GM20000 (cell line): ENCODE measurements around the gene C11orf86.

Experiments
- DNase-seq: peaks from one replicate; pipeline ENCODE4 v3.0.0; 2012; ENCODE audit warnings: low spot score
- CTCF ChIP-seq: IDR thresholded peaks from 2 replicates; pipeline ENCODE4 v1.5.1; 2012; ENCODE audit warnings: mild to moderate bottlenecking, control low read depth; ENCODE audit errors: extremely low read depth, missing control alignments

Gene C11orf86

GRCh38 chr11:66938582-66939135 lies 36.4 kb upstream of the C11orf86 start:
- TF ChIP-seq CTCF = no peak
- DNase-seq = no peak

GRCh38 chr11:66950112-66950535 lies 25.0 kb upstream of the C11orf86 start:
- TF ChIP-seq CTCF = no peak
- DNase-seq = no peak

- DNase-seq = peak; percentile 2
- TF ChIP-seq CTCF = no peak
These were observed 24.0 kb upstream of the C11orf86 start for GRCh38 chr11:66951135-66951534.

GRCh38 chr11:66951927-66952337 lies 23.2 kb upstream of the C11orf86 start:
- no peak for DNase-seq
- TF ChIP-seq CTCF = no peak

- no peak for DNase-seq
- TF ChIP-seq CTCF = no peak
These were observed 21.8 kb upstream of the C11orf86 start for GRCh38 chr11:66953081-66953833.

- peak; percentile 37 for DNase-seq
- TF ChIP-seq CTCF = no peak
These were observed 18.3 kb upstream of the C11orf86 start for GRCh38 chr11:66956689-66957290.

GRCh38 chr11:66957971-66958231 lies 17.2 kb upstream of the C11orf86 start:
- TF ChIP-seq CTCF = no peak
- DNase-seq = no peak
